Measurements from ENCODE around the gene TOMM22.

Gene TOMM22

DNA sequence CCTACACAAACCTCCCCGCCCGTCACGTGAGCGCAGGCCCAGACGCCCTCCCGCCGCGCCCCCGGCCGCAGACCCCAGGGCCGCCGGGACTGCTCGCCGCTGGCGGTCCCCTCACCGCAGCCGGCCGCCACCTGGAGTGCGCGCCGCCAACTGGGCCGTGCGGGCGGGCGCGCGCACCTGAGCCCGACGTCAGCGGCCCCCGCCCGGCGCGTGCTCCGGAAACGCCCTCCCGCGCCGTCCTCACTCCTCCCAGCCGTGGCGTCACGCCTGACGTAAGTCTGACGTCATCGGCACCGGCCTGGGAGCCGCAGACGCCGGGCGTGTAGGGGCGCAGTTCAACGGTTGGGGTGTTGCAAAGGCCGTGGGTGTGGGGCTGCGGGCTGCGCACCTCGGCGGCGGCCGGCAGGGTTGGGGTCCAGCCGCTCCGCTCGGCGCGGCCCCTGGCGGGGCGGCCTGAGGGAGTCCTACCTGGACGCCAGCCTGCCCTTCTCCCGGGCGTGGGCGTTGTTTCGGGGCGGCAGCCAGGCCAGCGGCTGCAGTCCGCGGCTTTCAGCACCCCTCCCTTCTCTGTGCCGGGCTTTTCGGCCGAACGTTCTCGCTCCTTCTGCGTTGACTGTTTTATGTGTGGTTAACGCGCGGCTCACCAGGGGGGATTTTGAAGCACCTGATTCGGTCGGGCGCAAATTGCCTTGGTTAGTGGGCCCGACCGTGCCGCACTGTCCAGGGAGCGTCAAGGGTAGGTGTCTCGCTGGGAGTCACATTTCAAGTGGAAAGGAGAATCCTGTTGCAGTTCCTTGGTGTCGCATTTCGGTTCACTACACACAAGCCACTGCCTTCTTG is 19.3 kb downstream of the TOMM22 start, which contains the start of gene JOSD1:
Gene JOSD1, minus strand, starts transcription at position 155 of the 840 bp plus-strand sequence. CDS start 956 bp downstream, outside the sequence.
- FAIRE-seq, result no peak
- DNase-seq (ENCODE audit: insufficient read length, low spot score), result peak; percentile 52
- TF ChIP-seq, protein P1, sequence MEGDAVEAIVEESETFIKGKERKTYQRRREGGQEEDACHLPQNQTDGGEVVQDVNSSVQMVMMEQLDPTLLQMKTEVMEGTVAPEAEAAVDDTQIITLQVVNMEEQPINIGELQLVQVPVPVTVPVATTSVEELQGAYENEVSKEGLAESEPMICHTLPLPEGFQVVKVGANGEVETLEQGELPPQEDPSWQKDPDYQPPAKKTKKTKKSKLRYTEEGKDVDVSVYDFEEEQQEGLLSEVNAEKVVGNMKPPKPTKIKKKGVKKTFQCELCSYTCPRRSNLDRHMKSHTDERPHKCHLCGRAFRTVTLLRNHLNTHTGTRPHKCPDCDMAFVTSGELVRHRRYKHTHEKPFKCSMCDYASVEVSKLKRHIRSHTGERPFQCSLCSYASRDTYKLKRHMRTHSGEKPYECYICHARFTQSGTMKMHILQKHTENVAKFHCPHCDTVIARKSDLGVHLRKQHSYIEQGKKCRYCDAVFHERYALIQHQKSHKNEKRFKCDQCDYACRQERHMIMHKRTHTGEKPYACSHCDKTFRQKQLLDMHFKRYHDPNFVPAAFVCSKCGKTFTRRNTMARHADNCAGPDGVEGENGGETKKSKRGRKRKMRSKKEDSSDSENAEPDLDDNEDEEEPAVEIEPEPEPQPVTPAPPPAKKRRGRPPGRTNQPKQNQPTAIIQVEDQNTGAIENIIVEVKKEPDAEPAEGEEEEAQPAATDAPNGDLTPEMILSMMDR (IDR thresholded peaks at IDR 0.05; ENCODE audit: insufficient read depth, missing control alignments), result no peak

DNA sequence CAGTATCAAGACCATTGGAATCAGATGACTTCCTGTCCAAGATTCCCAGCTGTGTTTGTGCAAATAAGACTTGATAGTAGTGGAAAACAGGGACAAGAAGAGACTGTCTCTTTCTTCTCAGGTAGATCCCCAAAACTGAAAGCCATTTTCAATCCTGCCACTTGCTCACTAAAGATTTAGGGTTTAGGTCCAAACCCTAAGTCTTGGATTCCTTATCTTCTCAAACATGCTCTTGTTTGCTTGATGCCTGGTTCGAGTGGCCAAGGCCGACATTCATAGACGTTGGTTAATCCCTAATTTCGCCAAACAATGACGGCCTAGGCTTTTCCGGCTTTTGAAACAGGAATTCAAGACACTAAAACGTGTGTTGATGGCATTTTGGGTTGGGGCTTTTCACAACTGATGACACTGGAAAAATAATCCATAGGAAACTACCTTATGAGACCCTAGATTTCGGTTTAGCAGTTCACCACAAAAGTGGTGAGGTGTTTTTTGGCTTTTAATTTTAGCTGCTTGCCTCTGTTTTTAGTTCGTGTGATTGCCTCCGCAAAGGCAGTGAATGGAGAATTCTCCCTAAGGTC is 23.0 kb downstream of the TOMM22 start:
- DNase-seq (ENCODE audit: insufficient read length, low spot score) (no peak), FAIRE-seq (no peak)
- TF ChIP-seq, protein P1 (IDR thresholded peaks at IDR 0.05; ENCODE audit: insufficient read depth, missing control alignments), result no peak

DNA sequence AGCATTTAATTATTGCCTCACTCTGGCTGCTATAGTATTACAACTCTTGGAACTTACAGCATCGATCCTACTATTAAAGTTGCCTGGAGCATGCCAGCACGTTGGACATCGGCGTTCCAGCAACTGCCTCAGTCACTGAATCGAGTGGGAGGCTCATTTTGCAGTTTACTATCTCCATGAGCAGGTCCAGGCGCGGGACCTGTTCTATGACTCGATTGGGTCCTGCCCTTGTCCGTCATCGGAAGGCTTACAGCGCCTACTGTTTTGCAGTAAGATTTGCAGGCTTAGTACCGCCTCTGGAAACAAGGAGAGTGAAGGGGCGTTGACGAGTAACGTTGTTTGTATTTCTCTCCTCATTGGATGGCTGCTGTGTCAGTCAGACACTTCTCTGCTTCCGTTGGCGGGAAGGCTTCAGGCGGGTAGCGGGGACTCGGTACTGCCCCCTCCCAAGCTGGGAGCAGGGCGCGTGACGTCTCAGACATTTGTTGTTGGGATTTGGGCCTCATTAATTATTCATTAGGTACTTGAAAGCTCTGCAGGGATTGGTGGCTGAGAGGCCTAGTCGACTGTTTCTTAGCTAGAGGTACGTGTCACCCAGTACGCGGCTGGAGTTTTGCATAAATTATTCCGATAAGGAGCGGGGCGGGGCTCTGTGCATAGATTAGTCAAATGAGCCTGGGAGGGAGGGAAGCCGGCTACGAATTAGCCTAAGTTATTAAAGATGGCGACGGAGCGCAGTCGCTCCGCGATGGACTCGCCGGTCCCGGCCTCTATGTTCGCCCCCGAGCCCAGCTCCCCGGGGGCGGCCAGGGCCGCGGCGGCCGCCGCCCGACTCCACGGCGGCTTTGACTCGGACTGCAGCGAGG is 23.7 kb downstream of the TOMM22 start, which contains the start of gene GTPBP1:
Gene GTPBP1, plus strand, starts transcription at position 710 of the 866 bp plus-strand sequence. Its CDS starts 12 bp downstream, at position 722.
- FAIRE-seq (no peak), DNase-seq (ENCODE audit: insufficient read length, low spot score) (peak; percentile 63)
- TF ChIP-seq, protein P1 (IDR thresholded peaks at IDR 0.05; ENCODE audit: insufficient read depth, missing control alignments), result no peak

DNA sequence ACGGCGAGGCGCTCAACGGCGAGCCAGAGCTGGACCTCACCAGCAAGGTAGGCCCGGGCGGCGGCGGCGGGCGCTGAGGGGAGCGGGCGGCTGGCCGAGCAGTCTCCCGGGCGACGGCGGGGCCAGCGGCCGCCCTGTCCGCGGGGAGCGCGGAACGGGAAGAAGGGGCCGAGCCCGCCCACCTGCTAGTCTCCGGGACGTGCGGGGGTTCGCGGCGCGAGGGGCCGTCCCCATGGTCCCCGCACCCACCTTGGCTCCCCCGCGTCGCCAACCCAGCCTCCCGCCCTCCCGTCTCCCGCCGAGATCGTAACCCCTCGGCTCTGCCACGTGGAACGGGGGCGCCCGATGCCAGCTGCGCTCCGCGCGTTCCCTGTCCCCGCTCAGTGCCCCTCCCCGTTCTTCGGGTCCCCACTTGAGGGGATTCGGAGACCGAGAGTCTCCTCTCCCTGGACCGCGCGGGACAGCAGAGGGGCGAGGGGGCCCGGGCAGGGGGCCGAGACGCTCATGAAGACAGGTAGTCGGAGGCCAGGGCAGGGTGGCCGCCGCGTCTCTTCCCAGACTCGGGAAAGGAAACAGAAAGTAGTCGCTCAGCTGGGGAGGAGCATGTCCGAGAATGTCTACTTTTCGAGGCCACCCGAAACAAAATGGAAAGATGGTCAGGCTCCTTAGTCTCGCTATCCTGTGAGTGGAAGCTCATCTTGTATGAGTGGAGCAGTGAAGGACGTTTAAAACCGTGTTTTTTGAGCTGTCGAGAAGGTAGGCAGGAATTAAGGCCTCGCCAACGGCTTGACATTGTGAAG is 24.5 kb downstream of the TOMM22 start:
- TF ChIP-seq, protein P1 (IDR thresholded peaks at IDR 0.05; ENCODE audit: insufficient read depth, missing control alignments), result no peak
- DNase-seq (ENCODE audit: insufficient read length, low spot score) (no peak), FAIRE-seq (no peak)

DNA sequence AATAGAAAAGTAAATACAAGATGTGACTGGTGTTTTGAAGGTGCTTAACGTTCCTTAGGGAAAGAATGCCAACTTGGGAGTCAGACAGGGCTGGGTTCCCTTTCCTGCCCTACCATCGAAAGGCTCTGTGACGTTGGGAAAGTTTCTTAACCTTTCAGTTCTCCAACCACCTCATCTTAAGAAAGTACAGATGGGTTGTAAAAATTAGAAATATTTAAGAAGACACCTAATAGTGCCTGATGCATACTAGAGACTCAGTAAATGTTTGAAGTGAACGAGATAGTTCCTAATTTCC is 25.1 kb downstream of the TOMM22 start:
- TF ChIP-seq, protein P1 (IDR thresholded peaks at IDR 0.05; ENCODE audit: insufficient read depth, missing control alignments), result no peak
- FAIRE-seq, result no peak
- no peak for DNase-seq (ENCODE audit: insufficient read length, low spot score)

DNA sequence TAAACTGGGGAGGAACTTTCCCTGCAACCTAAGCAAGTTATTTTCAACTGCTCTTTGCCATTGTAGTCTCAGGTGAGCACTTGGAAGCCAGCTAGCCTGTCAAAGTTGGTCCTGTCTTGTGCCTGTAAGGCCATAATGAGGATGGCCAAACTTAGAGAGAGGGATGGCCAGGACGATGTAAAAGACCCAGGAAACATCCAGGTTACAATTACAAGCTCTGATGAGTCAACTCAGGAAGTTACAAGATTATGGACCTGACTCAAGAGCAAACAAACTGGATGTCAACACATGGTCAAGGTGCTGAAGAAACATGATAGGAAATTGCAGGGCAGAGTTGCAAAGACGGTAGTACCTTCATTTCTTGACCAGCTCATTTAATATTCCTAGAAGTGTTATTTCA is 25.6 kb downstream of the TOMM22 start:
- DNase-seq (ENCODE audit: insufficient read length, low spot score) (no peak), FAIRE-seq (no peak)
- TF ChIP-seq, protein P1 (IDR thresholded peaks at IDR 0.05; ENCODE audit: insufficient read depth, missing control alignments), result no peak

Data from D721Med (cell line).